Breast epithelium (tissue), 3 donors: ENCODE data around the gene RNASE7.
A peak's percentile ranks its signal among the peaks of the same experiment; 100 is the strongest.

Source experiments
- POLR2AphosphoS5 ChIP-seq, 3 donors: sonication (generic); formaldehyde crosslinking; IDR thresholded peaks; one replicate each; pipeline ENCODE4 v1.6.1; 2017; ENCODE audit warnings: antibody characterized with exemption in 3 of 3
- TF ChIP-seq, protein P1 (sequence below), 3 donors: fragments of 450-650 bp; IDR thresholded peaks; one replicate each; pipeline ENCODE4 v1.5.1; 2016 to 2017; ENCODE audit warnings: antibody characterized with exemption in 3 of 3, mild to moderate bottlenecking in 3 of 3, moderate library complexity in 3 of 3

DNA sequence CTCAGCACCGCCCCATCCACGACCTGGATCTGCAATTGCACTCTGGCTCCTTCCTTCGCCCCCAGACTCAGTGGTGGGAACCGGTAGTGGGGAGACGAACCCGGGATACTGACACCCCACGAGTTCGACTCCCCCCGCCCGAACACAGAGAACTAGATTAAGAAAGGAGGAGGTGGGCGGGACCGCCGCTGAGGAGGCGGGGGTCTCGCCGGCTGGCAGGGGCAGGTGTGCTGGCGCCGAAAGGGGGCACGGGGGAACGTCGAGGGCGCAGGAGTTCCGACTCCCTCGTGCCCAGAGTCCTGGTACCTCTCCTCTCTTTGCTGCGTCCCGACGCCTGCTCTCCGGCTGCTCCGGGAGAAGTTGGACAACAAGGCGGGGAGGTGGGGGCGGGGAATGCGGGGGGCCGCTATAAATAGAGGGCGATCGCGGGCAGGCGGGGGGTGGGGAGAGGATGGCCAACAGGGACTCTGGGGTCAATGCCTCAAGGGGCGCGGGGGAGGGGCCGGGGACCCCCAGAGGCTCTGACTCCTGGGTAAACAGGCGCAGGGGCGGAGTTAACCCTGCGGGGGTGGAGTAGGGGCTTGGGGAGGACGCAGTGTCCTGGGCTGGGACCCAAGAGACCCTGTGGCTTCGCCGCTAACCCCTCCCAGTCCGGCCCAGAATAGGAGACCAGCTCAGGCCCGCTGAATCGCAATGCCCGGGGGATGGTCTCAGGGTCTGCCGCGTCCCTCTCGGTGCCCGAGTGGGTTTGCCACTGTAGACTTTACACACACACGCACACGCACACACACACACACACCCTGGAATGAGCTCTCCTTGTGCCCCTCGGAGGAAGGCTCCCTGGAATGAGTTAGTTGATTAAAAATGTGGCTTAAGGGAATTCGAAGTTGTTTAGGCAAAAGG is 16.5 kb upstream of the RNASE7 start:
- TF ChIP-seq, protein P1, sequence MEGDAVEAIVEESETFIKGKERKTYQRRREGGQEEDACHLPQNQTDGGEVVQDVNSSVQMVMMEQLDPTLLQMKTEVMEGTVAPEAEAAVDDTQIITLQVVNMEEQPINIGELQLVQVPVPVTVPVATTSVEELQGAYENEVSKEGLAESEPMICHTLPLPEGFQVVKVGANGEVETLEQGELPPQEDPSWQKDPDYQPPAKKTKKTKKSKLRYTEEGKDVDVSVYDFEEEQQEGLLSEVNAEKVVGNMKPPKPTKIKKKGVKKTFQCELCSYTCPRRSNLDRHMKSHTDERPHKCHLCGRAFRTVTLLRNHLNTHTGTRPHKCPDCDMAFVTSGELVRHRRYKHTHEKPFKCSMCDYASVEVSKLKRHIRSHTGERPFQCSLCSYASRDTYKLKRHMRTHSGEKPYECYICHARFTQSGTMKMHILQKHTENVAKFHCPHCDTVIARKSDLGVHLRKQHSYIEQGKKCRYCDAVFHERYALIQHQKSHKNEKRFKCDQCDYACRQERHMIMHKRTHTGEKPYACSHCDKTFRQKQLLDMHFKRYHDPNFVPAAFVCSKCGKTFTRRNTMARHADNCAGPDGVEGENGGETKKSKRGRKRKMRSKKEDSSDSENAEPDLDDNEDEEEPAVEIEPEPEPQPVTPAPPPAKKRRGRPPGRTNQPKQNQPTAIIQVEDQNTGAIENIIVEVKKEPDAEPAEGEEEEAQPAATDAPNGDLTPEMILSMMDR (IDR thresholded peaks at IDR 0.05), result peak in 1 of 3 donors; percentile 36
- TF ChIP-seq POLR2AphosphoS5 (IDR thresholded peaks at IDR 0.05), result peak in 2 of 3 donors; percentile 30 to 38
